Vagina (tissue), 2 donors: ENCODE measurements around the gene MAPK7. TPM values are rescaled to one million over a fixed set of nuclear protein-coding genes. Genes with fewer than 3 reads are reported as not detected.

Experiments used
- DNase-seq, 2 donors: peaks; one replicate each; pipeline ENCODE4 v3.0.0-alpha.2; 2017; ENCODE audit errors: extremely low spot score in 2 of 2
- H3K27ac ChIP-seq: fragments of 200-600 bp; sonication (generic); one replicate; pipeline ENCODE4 v1.5.1; 2019
- H3K27me3 ChIP-seq: fragments of 200-600 bp; sonication (generic); one replicate; pipeline ENCODE4 v1.5.1; 2019
- H3K36me3 ChIP-seq, 2 donors: fragments of 200-600 bp; sonication (generic); one replicate each; pipeline ENCODE4 v1.5.1; 2017 to 2019
- H3K4me1 ChIP-seq: fragments of 200-600 bp; sonication (generic); one replicate; pipeline ENCODE4 v1.5.1; 2019
- H3K4me3 ChIP-seq, 2 donors: fragments of 200-600 bp; sonication (generic); 1 replicate in 1 of 2; 2 replicates in 1 of 2; pipeline ENCODE4 v1.5.1; 2016 to 2019
- H3K9me3 ChIP-seq: fragments of 200-600 bp; sonication (generic); one replicate; pipeline ENCODE4 v1.5.1; 2019
- CTCF ChIP-seq, 3 experiments: fragments of 450-650 bp in 2 of 3; fragments of 200-600 bp in 1 of 3; sonication (generic) in 1 of 3; IDR thresholded peaks; one replicate each; pipeline ENCODE4 v1.5.1; 2017 to 2019; ENCODE audit warnings: antibody characterized with exemption in 3 of 3, mild to moderate bottlenecking in 2 of 3, moderate library complexity in 2 of 3
- POLR2A ChIP-seq, 2 donors: fragments of 450-650 bp; IDR thresholded peaks; one replicate each; pipeline ENCODE4 v1.6.1; 2017; ENCODE audit warnings: antibody characterized with exemption in 2 of 2, mild to moderate bottlenecking in 2 of 2, moderate library complexity in 2 of 2
- POLR2AphosphoS5 ChIP-seq, 2 donors: sonication (generic); formaldehyde crosslinking; IDR thresholded peaks; one replicate each; pipeline ENCODE4 v1.9.0; 2017; ENCODE audit warnings: antibody characterized with exemption in 2 of 2, mild to moderate bottlenecking in 2 of 2, low read depth in 1 of 2; ENCODE audit not compliant: insufficient read depth in 1 of 2
- intact Hi-C: fragments of 100-400 bp; cut with DNase I; formaldehyde crosslinking; loops from one replicate; pipeline ENCODE4 v1.15.1; 2023
- total RNA-seq: library from RNA; depleted of rRNA; stranded (reverse); fragments of >200 nt; gene quantifications from one replicate; pipeline ENCODE4 v1.2.3, GENCODE V29; 2016

Gene MAPK7
- total RNA-seq, 1 donor from 2014 or later = 77.3 TPM

- Histone ChIP-seq H3K4me3 (no peak overlapping the region), H3K36me3 (no peaks in the 10 kb centered on the region), H3K4me1 (peaks cover 17% of the 10 kb centered on the region), H3K9me3 (no peaks in the 10 kb centered on the region), H3K27me3 (no peaks in the 10 kb centered on the region), H3K27ac (no peak overlapping the region)
- TF ChIP-seq POLR2A (IDR thresholded peaks at IDR 0.05) (no peak), POLR2AphosphoS5 (IDR thresholded peaks at IDR 0.05; ENCODE audit: insufficient read depth in 1 of 2, low read depth in 1 of 2) (no peak), CTCF (IDR thresholded peaks at IDR 0.05) (no peak)
- intact Hi-C loops = no loop called here
- no peak for DNase-seq
Measured at GRCh38 chr17:19372866-19373504, 5.3 kb upstream of the MAPK7 start.

- H3K4me1 ChIP-seq = peaks cover 23% of the 10 kb centered on the region
- TF ChIP-seq CTCF (IDR thresholded peaks at IDR 0.05) (no peak), POLR2AphosphoS5 (IDR thresholded peaks at IDR 0.05; ENCODE audit: insufficient read depth in 1 of 2, low read depth in 1 of 2) (no peak), POLR2A (IDR thresholded peaks at IDR 0.05) (no peak)
- no peak overlapping the region for H3K27ac ChIP-seq
- H3K4me3 ChIP-seq = no peak overlapping the region
- no peaks in the 10 kb centered on the region for H3K27me3 ChIP-seq
- intact Hi-C loops = no loop called here
- DNase-seq = no peak
- no peaks in the 10 kb centered on the region for H3K9me3 ChIP-seq
- H3K36me3 ChIP-seq = no peaks in the 10 kb centered on the region
Measured at GRCh38 chr17:19374136-19374535, 4.2 kb upstream of the MAPK7 start.

- intact Hi-C loops = loop anchor here (5.0 kb wide), 1 partner anchor 72 kb away; no protein-coding TSS in a partner anchor
- H3K4me1 ChIP-seq = peaks cover 32% of the 10 kb centered on the region
- H3K36me3 ChIP-seq = peaks cover 0 to 10% of the 10 kb centered on the region in 2 donors
- DNase-seq = no peak
- no peaks in the 10 kb centered on the region for H3K27me3 ChIP-seq
- H3K9me3 ChIP-seq = no peaks in the 10 kb centered on the region
- no peak overlapping the region for H3K27ac ChIP-seq
- H3K4me3 ChIP-seq = no peak overlapping the region
- TF ChIP-seq POLR2AphosphoS5 (IDR thresholded peaks at IDR 0.05; ENCODE audit: insufficient read depth in 1 of 2, low read depth in 1 of 2) (no peak), CTCF (IDR thresholded peaks at IDR 0.05) (no peak), POLR2A (IDR thresholded peaks at IDR 0.05) (no peak)
Measured at GRCh38 chr17:19375732-19376131, 2.6 kb upstream of the MAPK7 start.

- Histone ChIP-seq H3K9me3 (no peaks in the 10 kb centered on the region), H3K36me3 (peaks cover 0 to 21% of the 10 kb centered on the region in 2 donors), H3K27me3 (no peaks in the 10 kb centered on the region), H3K4me1 (peaks cover 38% of the 10 kb centered on the region), H3K4me3 (peak overlapping the region; percentile 85 to 95), H3K27ac (peak overlapping the region; percentile 85)
- DNase-seq = no peak
- intact Hi-C loops = loop anchor here (5.0 kb wide), 1 partner anchor 70 kb away; no protein-coding TSS in a partner anchor
- TF ChIP-seq POLR2A (IDR thresholded peaks at IDR 0.05) = no peak
- no peak for TF ChIP-seq CTCF (IDR thresholded peaks at IDR 0.05)
- no peak for TF ChIP-seq POLR2AphosphoS5 (IDR thresholded peaks at IDR 0.05; ENCODE audit: insufficient read depth in 1 of 2, low read depth in 1 of 2)
Measured at GRCh38 chr17:19376811-19377210, 1.5 kb upstream of the MAPK7 start.
